Activated CD8-positive, alpha-beta T cell treated with anti-CD3 and anti-CD28 coated beads for 36 hours (primary cell): ENCODE results near the gene ARFGEF3. TPM values are rescaled to one million over a fixed set of nuclear protein-coding genes. Genes with fewer than 3 reads are reported as not detected.

ENCODE experiments used
- ATAC-seq: fragments of 200-7000 bp; cut with Tn5 transposase; one replicate; pipeline ENCODE4 v1.10.0; 2021; ENCODE audit warnings: mild to moderate bottlenecking, moderate library complexity
- CTCF ChIA-PET: fragments of 350-600 bp; sonication (Branson Sonifier 250); formaldehyde crosslinking; loops from one replicate; lab custom pipeline; 2021; ENCODE audit warnings: antibody characterized with exemption; lab: Charles Lee
- POLR2A ChIA-PET: fragments of 350-600 bp; sonication (Branson Sonifier 250); formaldehyde crosslinking; loops from one replicate; lab custom pipeline; 2021; ENCODE audit warnings: antibody characterized with exemption; lab: Charles Lee
- DNase-seq: peaks from one replicate; pipeline ENCODE4 v3.0.0-alpha.2; 2020
- H3K27ac Mint-ChIP-seq: one replicate; pipeline ENCODE4 v1.8.0; 2021; ENCODE audit warnings: mild to moderate bottlenecking, mixed read lengths
- H3K27me3 Mint-ChIP-seq: one replicate; pipeline ENCODE4 v1.8.0; 2021; ENCODE audit warnings: mixed read lengths
- H3K36me3 Mint-ChIP-seq: one replicate; pipeline ENCODE4 v1.8.0; 2021; ENCODE audit warnings: low read depth, mixed read lengths
- H3K4me1 Mint-ChIP-seq: one replicate; pipeline ENCODE4 v1.8.0; 2021; ENCODE audit warnings: low read depth, mixed read lengths
- H3K4me3 Mint-ChIP-seq: one replicate; pipeline ENCODE4 v1.8.0; 2021; ENCODE audit warnings: mild to moderate bottlenecking, moderate library complexity, mixed read lengths
- H3K9me3 Mint-ChIP-seq: one replicate; pipeline ENCODE4 v1.8.0; 2021; ENCODE audit warnings: mixed read lengths
- CTCF ChIP-seq: fragments of 200-600 bp; IDR thresholded peaks from one replicate; pipeline ENCODE4 v1.8.0; 2022; ENCODE audit warnings: antibody characterized with exemption, mild to moderate bottlenecking
- intact Hi-C: fragments of 100-400 bp; cut with micrococcal nuclease; formaldehyde crosslinking; loops from one replicate; pipeline ENCODE4 v1.10.0; 2022
- total RNA-seq, 2 experiments: library from RNA; stranded (reverse); gene quantifications; one replicate each; pipeline ENCODE4 v1.2.3, GENCODE V29; 2021

The ARFGEF3 gene
- total RNA-seq, 2 experiments from 2014 or later = 1.7 to 1.8 TPM

- H3K9me3 Mint-ChIP-seq = no peaks in the 10 kb centered on the region
- no peak for ATAC-seq
- H3K27me3 Mint-ChIP-seq = peaks cover 6% of the 10 kb centered on the region
- H3K36me3 Mint-ChIP-seq = no peaks in the 10 kb centered on the region
- no peak overlapping the region for H3K27ac Mint-ChIP-seq
- no peak for TF ChIP-seq CTCF
- H3K4me1 Mint-ChIP-seq = no peaks in the 10 kb centered on the region
- no peak overlapping the region for H3K4me3 Mint-ChIP-seq
- intact Hi-C loops = no loop called here
- DNase-seq = no peak
- CTCF ChIA-PET = no interaction called here
- POLR2A ChIA-PET = interaction anchor here (0.8 kb wide), 1 partner anchor 13 kb away, joined by 3 read pairs; no protein-coding TSS in a partner anchor
Observed at GRCh38 chr6:138307352-138307751, 145.6 kb downstream of the ARFGEF3 start.

- CTCF ChIA-PET = interaction anchor here (0.9 kb wide), 1 partner anchor 21 kb away, joined by 3 read pairs; no protein-coding TSS in a partner anchor
Observed at GRCh38 chr6:138307816-138308730, 146.3 kb downstream of the ARFGEF3 start.

GRCh38 chr6:138308731-138309110, 147.0 kb downstream of the ARFGEF3 start:
- no peak for ATAC-seq
- Mint-ChIP-seq H3K4me1 (no peaks in the 10 kb centered on the region), H3K9me3 (no peaks in the 10 kb centered on the region), H3K27me3 (peaks cover 1% of the 10 kb centered on the region), H3K27ac (no peak overlapping the region), H3K4me3 (no peak overlapping the region), H3K36me3 (no peaks in the 10 kb centered on the region)
- no peak for TF ChIP-seq CTCF
- DNase-seq = no peak
- intact Hi-C loops = no loop called here
- ChIA-PET POLR2A (no interaction called here), CTCF (interaction anchor here (0.9 kb wide), 1 partner anchor 21 kb away, joined by 3 read pairs; no protein-coding TSS in a partner anchor)

More at GRCh38 chr6:138307816-138308730, 146.3 kb downstream of the ARFGEF3 start:
- H3K36me3 Mint-ChIP-seq = no peaks in the 10 kb centered on the region
- no peak for ATAC-seq
- H3K27ac Mint-ChIP-seq = no peak overlapping the region
- peaks cover 4% of the 10 kb centered on the region for H3K27me3 Mint-ChIP-seq
- POLR2A ChIA-PET = interaction anchor here (0.8 kb wide), 1 partner anchor 12 kb away, joined by 3 read pairs; no protein-coding TSS in a partner anchor
- intact Hi-C loops = no loop called here
- DNase-seq = no peak
- H3K4me1 Mint-ChIP-seq = no peaks in the 10 kb centered on the region
- no peak overlapping the region for H3K4me3 Mint-ChIP-seq
- no peaks in the 10 kb centered on the region for H3K9me3 Mint-ChIP-seq
- no peak for TF ChIP-seq CTCF

- H3K9me3 Mint-ChIP-seq = no peaks in the 10 kb centered on the region
- no peak for DNase-seq
- H3K4me3 Mint-ChIP-seq = no peak overlapping the region
- POLR2A ChIA-PET = no interaction called here
- H3K4me1 Mint-ChIP-seq = no peaks in the 10 kb centered on the region
- H3K27me3 Mint-ChIP-seq = peaks cover 1% of the 10 kb centered on the region
- TF ChIP-seq CTCF = no peak
- no peaks in the 10 kb centered on the region for H3K36me3 Mint-ChIP-seq
- H3K27ac Mint-ChIP-seq = no peak overlapping the region
- intact Hi-C loops = no loop called here
- no peak for ATAC-seq
- CTCF ChIA-PET = no interaction called here
Observed at GRCh38 chr6:138309695-138310094, 148.0 kb downstream of the ARFGEF3 start.

GRCh38 chr6:138310294-138310693, 148.6 kb downstream of the ARFGEF3 start:
- no peaks in the 10 kb centered on the region for H3K36me3 Mint-ChIP-seq
- ChIA-PET POLR2A (no interaction called here), CTCF (no interaction called here)
- no peaks in the 10 kb centered on the region for H3K27me3 Mint-ChIP-seq
- H3K9me3 Mint-ChIP-seq = no peaks in the 10 kb centered on the region
- H3K4me1 Mint-ChIP-seq = no peaks in the 10 kb centered on the region
- H3K4me3 Mint-ChIP-seq = no peak overlapping the region
- TF ChIP-seq CTCF = no peak
- intact Hi-C loops = no loop called here
- no peak for ATAC-seq
- no peak for DNase-seq
- H3K27ac Mint-ChIP-seq = no peak overlapping the region
